ENCODE measurements around the gene ASIC3. TPM values are rescaled to one million over a fixed set of nuclear protein-coding genes. Genes with fewer than 3 reads are reported as not detected.
A peak's percentile ranks its signal among the peaks of the same experiment; 100 is the strongest.

ASIC3 gene
- total and polyA plus RNA-seq, 2 of the 8 experiments (the other 6 are each of a cell fraction or from before 2014, with no cell fraction given) = 1.6 to 1.9 TPM

DNA sequence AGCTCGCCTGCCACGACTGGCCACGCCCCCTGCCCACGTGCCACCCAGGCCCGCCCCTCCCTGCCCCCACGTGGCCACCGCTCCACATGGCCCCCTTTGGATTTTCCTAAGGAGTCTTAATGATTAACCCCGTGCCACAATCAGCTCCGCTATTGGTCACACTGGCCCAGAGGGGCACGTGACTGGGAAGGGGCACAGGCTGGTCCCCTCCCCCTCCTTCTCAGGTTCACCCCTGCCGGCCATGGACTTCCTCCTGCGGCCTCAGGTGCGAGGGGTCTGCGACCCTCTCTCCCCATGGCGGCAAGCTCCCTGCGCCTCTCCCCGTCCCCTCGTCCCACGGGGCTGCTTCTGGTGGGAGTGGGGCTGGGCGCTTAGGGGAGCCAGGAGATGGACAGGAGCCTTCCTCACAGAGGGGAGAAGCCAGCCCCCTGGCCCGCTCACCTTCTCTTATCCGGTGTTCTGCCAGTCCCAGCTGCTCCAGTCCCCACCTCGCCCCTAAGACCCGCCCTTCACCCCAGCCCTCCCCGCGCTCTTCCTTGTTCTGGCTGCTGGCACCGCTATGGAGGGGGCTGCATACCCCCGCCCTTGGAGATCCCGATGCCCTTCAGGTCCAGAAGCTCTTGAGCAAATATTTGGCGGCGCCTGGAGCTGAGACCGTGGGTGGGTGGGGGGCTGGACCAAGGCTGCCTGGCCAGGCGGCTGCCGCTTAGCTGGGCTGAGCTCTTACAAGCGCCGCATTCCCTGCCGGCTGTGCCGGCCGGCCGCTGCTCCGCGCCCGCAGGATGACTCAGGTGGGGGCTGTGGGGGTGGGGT, 14.3 kb downstream of the ASIC3 start (continued):
- TF ChIP-seq RAD21 (IDR thresholded peaks at IDR 0.05 in 1 of 2, conservative IDR thresholded peaks at IDR 0.05 in 1 of 2; ENCODE audit: low read depth in 2 of 2, low read length in 2 of 2) = no peak
- TF ChIP-seq BRCA1 (IDR thresholded peaks at IDR 0.05; ENCODE audit: low read depth, low read length) = no peak
- no peak; the same call in 1 of the 2 replicates for TF ChIP-seq CHD2 (IDR thresholded peaks at IDR 0.05; ENCODE audit: low read length)
- TF ChIP-seq KDM4A (IDR thresholded peaks at IDR 0.05; ENCODE audit: low read depth, low read length, severe bottlenecking) = peak; percentile 90
- no peak; the same call in 1 of the 2 replicates for TF ChIP-seq GTF2F1 (IDR thresholded peaks at IDR 0.05; ENCODE audit: borderline replicate concordance, low read depth, low read length)
- no peak for TF ChIP-seq RNF2 (IDR thresholded peaks at IDR 0.05; ENCODE audit: borderline replicate concordance, low read depth, low read length, missing control alignments, poor library complexity, severe bottlenecking)
- TF ChIP-seq EP300 (IDR thresholded peaks at IDR 0.05; ENCODE audit: borderline replicate concordance in 1 of 2, low read depth in 2 of 2, low read length in 2 of 2) = peak in 1 of 2 experiments; percentile 19; a peak in 1 of 3 replicates
- no peak for TF ChIP-seq CBX5 (IDR thresholded peaks at IDR 0.05; ENCODE audit: low read depth, low read length)
- TF ChIP-seq RFX5 (IDR thresholded peaks at IDR 0.05; ENCODE audit: borderline replicate concordance, low read depth, low read length) = no peak
- no peak; the same call in 1 of the 2 replicates for TF ChIP-seq PHF8 (conservative IDR thresholded peaks at IDR 0.05; ENCODE audit: low read depth, low read length)
- peak; percentile 43 for TF ChIP-seq NANOG (IDR thresholded peaks at IDR 0.05; ENCODE audit: insufficient read depth, low read depth, low read length, poor library complexity, severe bottlenecking)
- no peak for TF ChIP-seq HDAC6 (IDR thresholded peaks at IDR 0.05; ENCODE audit: low read depth, low read length)
- no peak for TF ChIP-seq JUND (IDR thresholded peaks at IDR 0.05; ENCODE audit: low read length)
- TF ChIP-seq, protein P1, sequence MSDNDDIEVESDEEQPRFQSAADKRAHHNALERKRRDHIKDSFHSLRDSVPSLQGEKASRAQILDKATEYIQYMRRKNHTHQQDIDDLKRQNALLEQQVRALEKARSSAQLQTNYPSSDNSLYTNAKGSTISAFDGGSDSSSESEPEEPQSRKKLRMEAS (IDR thresholded peaks at IDR 0.05) = peak; percentile 97
- no peak for TF ChIP-seq KDM1A (IDR thresholded peaks at IDR 0.05; ENCODE audit: borderline replicate concordance, low read length)
- peak in 1 of 2 experiments; percentile 47; a peak in 1 of 4 replicates for TF ChIP-seq SIN3A (conservative IDR thresholded peaks at IDR 0.05 in 1 of 2, IDR thresholded peaks at IDR 0.05 in 1 of 2; ENCODE audit: low read depth in 1 of 2, low read length in 2 of 2)
- TF ChIP-seq YY1 (IDR thresholded peaks at IDR 0.05; ENCODE audit: low read depth, low read length) = peak; percentile 46; the same call in 1 of the 2 replicates
- TF ChIP-seq EGR1 (IDR thresholded peaks at IDR 0.05; ENCODE audit: borderline replicate concordance, low read depth, low read length) = no peak
- no peak for TF ChIP-seq TEAD4 (IDR thresholded peaks at IDR 0.05; ENCODE audit: low read depth, low read length)
- no peak for TF ChIP-seq SIX5 (IDR thresholded peaks at IDR 0.05; ENCODE audit: low read depth, low read length)
- TF ChIP-seq TAF7 (optimal IDR thresholded peaks at IDR 0.05; ENCODE audit: borderline replicate concordance, low read depth, low read length) = no peak
